ENCODE data around the gene HES4.
"Not testable (repeated sequence)": the region's sequence is repeated elsewhere in the genome, so short reads cannot be mapped to it uniquely, and the experiment has no call there.

Gene HES4

DNA sequence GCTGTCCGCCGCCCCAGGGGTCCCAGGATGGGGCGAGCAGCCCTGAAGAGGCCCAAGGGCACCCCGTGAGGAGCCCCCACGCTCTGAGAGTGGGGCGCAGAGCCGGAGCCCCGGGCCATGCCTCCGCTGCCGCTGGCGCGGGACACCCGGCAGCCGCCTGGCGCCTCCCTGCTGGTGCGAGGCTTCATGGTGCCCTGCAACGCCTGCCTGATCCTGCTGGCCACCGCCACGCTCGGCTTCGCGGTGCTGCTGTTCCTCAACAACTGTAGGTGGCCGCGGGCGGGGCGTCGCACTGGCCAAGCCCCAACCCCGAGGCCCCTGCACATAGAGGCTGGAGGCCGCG is 34.5 kb upstream of the HES4 start:
- Histone ChIP-seq H3K4me3 (ENCODE audit: low read depth in 1 of 5, low read length in 5 of 5) (peak overlapping the region in 1 of 5 donors; percentile 42), H3K4me1 (ENCODE audit: control insufficient read depth in 5 of 5, insufficient read depth in 5 of 5, low read length in 5 of 5) (peaks cover 0 to 20% (median 14%) of the 10 kb centered on the region in 5 donors), H3K9me3 (ENCODE audit: control insufficient read depth in 5 of 5, low read length in 5 of 5) (no peaks in the 10 kb centered on the region), H3K36me3 (ENCODE audit: control insufficient read depth in 5 of 5, insufficient read depth in 5 of 5, low read length in 5 of 5) (peaks cover 0 to 2% (median 0%) of the 10 kb centered on the region in 5 donors), H3K27me3 (ENCODE audit: control insufficient read depth in 5 of 5, insufficient read depth in 4 of 5, low read length in 5 of 5) (peaks cover 19 to 68% (median 51%) of the 10 kb centered on the region in 5 donors), H3K9ac (ENCODE audit: low read length in 5 of 5) (no peak overlapping the region), H3K27ac (ENCODE audit: low read depth, low read length) (no peak overlapping the region)

DNA sequence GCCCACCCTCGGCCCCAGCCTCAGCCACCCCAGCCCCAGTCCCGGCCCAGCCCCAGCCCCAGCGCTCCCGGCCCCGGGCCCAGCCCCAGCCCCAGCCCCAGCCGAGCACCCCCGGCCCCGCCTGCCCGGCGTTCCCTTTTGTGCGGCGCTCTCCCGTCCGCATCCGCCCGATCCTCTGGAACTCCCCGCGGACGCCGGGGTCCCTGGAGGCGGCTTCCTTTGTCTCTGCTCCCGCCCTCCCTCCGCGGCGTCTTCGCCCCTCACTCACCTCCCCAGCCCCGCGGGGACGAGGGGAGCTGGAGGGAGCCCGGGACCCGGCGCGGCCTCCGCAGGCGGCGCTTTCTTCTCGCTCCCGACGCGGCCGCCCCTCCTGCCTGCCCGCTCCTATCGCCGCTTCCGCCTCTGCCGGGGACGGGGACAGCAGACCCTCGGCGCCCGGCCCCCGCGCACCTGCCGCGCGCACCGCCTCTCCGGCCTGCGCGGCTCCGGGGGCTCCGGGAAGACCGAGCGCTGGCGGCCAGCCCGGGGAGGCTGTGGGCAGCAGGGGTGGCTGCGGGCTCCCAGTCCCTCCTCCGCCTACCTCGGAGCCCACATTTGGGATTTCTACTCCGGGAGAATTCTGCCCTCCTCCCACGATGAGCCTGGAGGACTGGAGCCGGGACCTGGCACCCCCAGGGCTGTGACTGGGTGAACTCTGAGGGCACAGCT is 34.0 kb upstream of the HES4 start:
- Histone ChIP-seq H3K4me1 (ENCODE audit: control insufficient read depth in 5 of 5, insufficient read depth in 5 of 5, low read length in 5 of 5) (peaks cover 0 to 19% (median 14%) of the 10 kb centered on the region in 5 donors), H3K9ac (ENCODE audit: low read length in 5 of 5) (no peak overlapping the region), H3K36me3 (ENCODE audit: control insufficient read depth in 5 of 5, insufficient read depth in 5 of 5, low read length in 5 of 5) (peaks cover 0 to 2% (median 0%) of the 10 kb centered on the region in 5 donors), H3K27me3 (ENCODE audit: control insufficient read depth in 5 of 5, insufficient read depth in 4 of 5, low read length in 5 of 5) (peaks cover 14 to 63% (median 47%) of the 10 kb centered on the region in 5 donors), H3K4me3 (ENCODE audit: low read depth in 1 of 5, low read length in 5 of 5) (peak overlapping the region in 1 of 5 donors; percentile 42), H3K9me3 (ENCODE audit: control insufficient read depth in 5 of 5, low read length in 5 of 5) (no peaks in the 10 kb centered on the region), H3K27ac (ENCODE audit: low read depth, low read length) (no peak overlapping the region)

DNA sequence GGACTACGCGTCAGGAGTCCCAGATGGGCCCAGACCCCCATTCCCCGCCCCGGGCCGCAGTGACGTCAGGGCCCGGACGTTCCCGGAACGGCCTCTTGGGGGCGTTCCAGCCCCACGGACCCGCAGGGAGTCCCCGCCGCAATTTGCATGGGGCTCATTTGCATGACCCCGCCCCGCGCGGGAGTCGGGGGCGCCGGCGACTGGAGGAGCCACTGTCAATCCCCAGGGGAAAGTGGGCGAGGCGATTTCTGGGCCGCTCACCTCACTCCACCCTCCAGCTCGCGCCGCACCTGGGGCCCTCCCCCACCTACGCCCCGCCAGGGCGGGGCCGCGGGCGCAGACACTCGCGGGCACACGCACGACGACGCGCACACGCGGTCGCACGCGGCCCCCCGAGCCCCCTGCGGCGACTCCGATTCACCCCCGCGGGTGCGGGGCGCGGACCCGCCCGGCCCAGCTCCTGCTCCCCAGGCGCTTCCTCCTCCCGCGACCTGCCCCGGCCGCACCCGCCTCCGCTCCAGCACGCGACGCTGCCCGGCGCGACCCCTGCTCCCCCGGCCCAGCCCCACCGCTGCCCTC is 33.2 kb upstream of the HES4 start:
- Histone ChIP-seq H3K9me3 (ENCODE audit: control insufficient read depth in 5 of 5, low read length in 5 of 5) (no peaks in the 10 kb centered on the region), H3K36me3 (ENCODE audit: control insufficient read depth in 5 of 5, insufficient read depth in 5 of 5, low read length in 5 of 5) (peaks cover 0 to 2% (median 0%) of the 10 kb centered on the region in 5 donors), H3K27ac (ENCODE audit: low read depth, low read length) (no peak overlapping the region), H3K27me3 (ENCODE audit: control insufficient read depth in 5 of 5, insufficient read depth in 4 of 5, low read length in 5 of 5) (peaks cover 14 to 55% (median 39%) of the 10 kb centered on the region in 5 donors), H3K4me1 (ENCODE audit: control insufficient read depth in 5 of 5, insufficient read depth in 5 of 5, low read length in 5 of 5) (peaks cover 0 to 19% (median 14%) of the 10 kb centered on the region in 5 donors), H3K4me3 (ENCODE audit: low read depth in 1 of 5, low read length in 5 of 5) (peak overlapping the region in 3 of 5 donors; percentile 47 to 60 (median 48)), H3K9ac (ENCODE audit: low read length in 5 of 5) (no peak overlapping the region)

DNA sequence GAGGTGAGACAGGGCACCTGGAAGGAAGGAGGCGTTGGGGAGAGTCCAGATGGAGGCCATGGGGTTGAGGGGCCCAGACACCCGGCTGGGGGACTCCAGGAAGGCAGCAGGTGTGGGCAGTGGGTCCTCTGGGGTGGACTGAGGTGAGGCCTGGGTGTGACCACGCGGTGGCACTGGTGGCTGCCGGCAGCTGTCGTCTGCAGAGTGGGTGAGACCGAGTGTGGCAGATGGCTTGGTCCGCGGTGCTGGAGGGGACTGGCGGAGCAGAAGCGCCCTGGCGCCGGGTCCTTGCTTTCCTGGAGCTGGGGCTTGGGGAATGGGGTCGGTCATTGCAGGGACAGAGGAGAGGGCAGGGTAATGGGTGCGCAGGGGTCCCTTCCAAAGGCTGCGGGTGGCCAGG is 32.5 kb upstream of the HES4 start:
- no peak overlapping the region for H3K9ac ChIP-seq (ENCODE audit: low read length in 5 of 5)
- H3K27ac ChIP-seq (ENCODE audit: low read depth, low read length) = no peak overlapping the region
- H3K27me3 ChIP-seq (ENCODE audit: control insufficient read depth in 5 of 5, insufficient read depth in 4 of 5, low read length in 5 of 5) = peaks cover 14 to 50% (median 35%) of the 10 kb centered on the region in 5 donors

DNA sequence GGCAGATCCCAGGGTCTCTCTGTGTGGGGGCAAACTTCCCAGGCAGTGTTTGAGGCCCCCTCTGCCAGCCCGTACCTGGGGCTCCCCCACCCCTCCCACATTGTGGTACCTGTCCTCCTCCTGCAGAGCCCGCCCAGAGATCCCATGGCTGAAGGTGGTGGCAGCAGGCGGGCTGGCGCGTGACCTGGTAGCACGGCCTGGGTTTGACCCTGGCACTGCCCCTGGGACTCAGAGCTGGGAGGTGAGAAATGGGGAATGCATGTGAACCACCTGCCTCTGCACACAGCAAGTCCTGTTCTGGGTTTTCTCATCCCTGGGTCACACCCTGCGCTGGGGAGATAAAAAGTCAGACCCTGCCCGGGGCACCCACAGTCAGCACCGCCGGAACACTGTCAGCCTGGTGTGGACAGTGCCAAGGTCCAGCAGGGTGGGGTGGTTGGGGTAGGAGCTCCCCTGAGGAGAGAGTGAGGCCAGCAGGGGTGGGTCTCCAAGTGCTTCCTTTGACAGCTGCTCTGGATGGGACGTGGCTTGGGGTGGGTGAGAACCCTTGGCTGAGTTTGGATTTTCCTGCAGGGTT is 31.9 kb upstream of the HES4 start:
- H3K9ac ChIP-seq (ENCODE audit: low read length in 5 of 5) = no peak overlapping the region
- H3K9me3 ChIP-seq (ENCODE audit: control insufficient read depth in 5 of 5, low read length in 5 of 5) = no peaks in the 10 kb centered on the region
- H3K27me3 ChIP-seq (ENCODE audit: control insufficient read depth in 5 of 5, insufficient read depth in 4 of 5, low read length in 5 of 5) = peaks cover 14 to 49% (median 29%) of the 10 kb centered on the region in 5 donors
- no peak overlapping the region for H3K27ac ChIP-seq (ENCODE audit: low read depth, low read length)
- no peak overlapping the region for H3K4me3 ChIP-seq (ENCODE audit: low read depth in 1 of 5, low read length in 5 of 5)
- peaks cover 0 to 19% (median 14%) of the 10 kb centered on the region in 5 donors for H3K4me1 ChIP-seq (ENCODE audit: control insufficient read depth in 5 of 5, insufficient read depth in 5 of 5, low read length in 5 of 5)
- peaks cover 0 to 2% (median 0%) of the 10 kb centered on the region in 5 donors for H3K36me3 ChIP-seq (ENCODE audit: control insufficient read depth in 5 of 5, insufficient read depth in 5 of 5, low read length in 5 of 5)

More for the DNA sequence above, 32.5 kb upstream of the HES4 start:
- H3K4me1 ChIP-seq (ENCODE audit: control insufficient read depth in 5 of 5, insufficient read depth in 5 of 5, low read length in 5 of 5) = peaks cover 0 to 19% (median 14%) of the 10 kb centered on the region in 5 donors
- peaks cover 0 to 2% (median 0%) of the 10 kb centered on the region in 5 donors for H3K36me3 ChIP-seq (ENCODE audit: control insufficient read depth in 5 of 5, insufficient read depth in 5 of 5, low read length in 5 of 5)
- no peaks in the 10 kb centered on the region for H3K9me3 ChIP-seq (ENCODE audit: control insufficient read depth in 5 of 5, low read length in 5 of 5)
- peak overlapping the region in 2 of 5 donors; percentile 48 to 60 for H3K4me3 ChIP-seq (ENCODE audit: low read depth in 1 of 5, low read length in 5 of 5)

DNA sequence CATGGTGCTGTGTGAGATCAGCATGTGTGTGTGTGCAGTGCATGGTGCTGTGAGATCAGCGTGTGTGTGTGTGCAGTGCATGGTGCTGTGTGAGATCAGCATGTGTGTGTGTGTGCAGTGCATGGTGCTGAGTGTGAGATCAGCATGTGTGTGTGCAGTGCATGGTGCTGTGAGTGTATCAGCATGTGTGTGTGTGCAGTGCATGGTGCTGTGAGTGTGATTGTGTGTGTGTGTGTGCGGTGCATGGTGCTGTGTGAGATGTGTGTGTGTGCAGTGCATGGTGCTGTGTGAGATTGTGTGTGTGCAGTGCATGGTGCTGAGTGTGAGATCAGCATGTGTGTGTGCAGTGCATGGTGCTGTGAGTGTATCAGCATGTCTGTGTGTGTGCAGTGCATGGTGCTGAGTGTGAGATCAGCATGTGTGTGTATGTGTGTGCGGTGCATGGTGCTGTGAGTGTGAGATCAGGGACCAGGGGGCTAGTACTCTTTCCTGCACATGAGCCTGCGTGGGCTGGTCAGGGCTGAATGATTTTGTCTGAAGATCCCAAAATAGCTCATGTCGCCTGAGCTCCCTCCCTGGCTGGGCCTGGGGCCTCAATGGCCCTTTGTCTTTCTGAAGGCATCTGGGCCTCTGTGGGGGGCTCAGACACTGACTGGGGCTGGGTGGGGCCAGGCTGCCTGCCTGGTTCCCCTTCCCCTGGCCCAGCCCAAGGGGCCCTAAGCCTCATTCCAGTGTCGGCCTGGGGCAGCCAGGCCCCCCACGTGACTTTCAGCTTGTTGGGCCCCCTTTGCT is 31.2 kb upstream of the HES4 start:
- not testable (repeated sequence) for H3K9me3 ChIP-seq (ENCODE audit: control insufficient read depth in 5 of 5, low read length in 5 of 5); H3K36me3 ChIP-seq (ENCODE audit: control insufficient read depth in 5 of 5, insufficient read depth in 5 of 5, low read length in 5 of 5); H3K9ac ChIP-seq (ENCODE audit: low read length in 5 of 5); H3K27ac ChIP-seq (ENCODE audit: low read depth, low read length); H3K4me3 ChIP-seq (ENCODE audit: low read depth in 1 of 5, low read length in 5 of 5)
- Histone ChIP-seq H3K27me3 (ENCODE audit: control insufficient read depth in 5 of 5, insufficient read depth in 4 of 5, low read length in 5 of 5) (peaks cover 14 to 46% (median 27%) of the 10 kb centered on the region in 5 donors), H3K4me1 (ENCODE audit: control insufficient read depth in 5 of 5, insufficient read depth in 5 of 5, low read length in 5 of 5) (peaks cover 0 to 19% (median 14%) of the 10 kb centered on the region in 5 donors)

DNA sequence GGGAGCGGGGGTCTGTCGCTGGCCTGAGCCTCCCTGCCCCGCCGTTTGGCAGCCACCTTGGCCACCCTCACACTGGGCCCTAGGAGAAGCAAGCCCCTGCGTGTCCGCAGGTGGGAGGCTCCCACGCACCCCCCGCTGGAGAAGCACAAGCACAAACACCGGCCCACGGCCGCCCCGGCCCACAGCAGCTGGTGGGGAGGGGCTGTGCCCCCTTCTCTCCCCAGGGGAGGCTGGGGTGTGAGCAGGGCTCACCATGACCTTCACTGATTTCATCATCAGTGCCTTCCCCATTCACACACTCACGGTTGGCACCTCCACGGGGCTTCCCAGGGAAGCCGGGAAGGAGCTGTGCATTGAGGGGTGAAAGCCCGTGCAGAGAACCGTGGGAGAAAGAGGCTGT is 27.9 kb upstream of the HES4 start:
- H3K9ac ChIP-seq (ENCODE audit: low read length in 5 of 5) = no peak overlapping the region
- H3K36me3 ChIP-seq (ENCODE audit: control insufficient read depth in 5 of 5, insufficient read depth in 5 of 5, low read length in 5 of 5) = peaks cover 0 to 2% (median 0%) of the 10 kb centered on the region in 5 donors
- H3K27me3 ChIP-seq (ENCODE audit: control insufficient read depth in 5 of 5, insufficient read depth in 4 of 5, low read length in 5 of 5) = peaks cover 14 to 37% (median 24%) of the 10 kb centered on the region in 5 donors
- H3K27ac ChIP-seq (ENCODE audit: low read depth, low read length) = no peak overlapping the region
- no peak overlapping the region for H3K4me3 ChIP-seq (ENCODE audit: low read depth in 1 of 5, low read length in 5 of 5)
- peaks cover 0 to 17% (median 5%) of the 10 kb centered on the region in 5 donors for H3K4me1 ChIP-seq (ENCODE audit: control insufficient read depth in 5 of 5, insufficient read depth in 5 of 5, low read length in 5 of 5)
- no peaks in the 10 kb centered on the region for H3K9me3 ChIP-seq (ENCODE audit: control insufficient read depth in 5 of 5, low read length in 5 of 5)

DNA sequence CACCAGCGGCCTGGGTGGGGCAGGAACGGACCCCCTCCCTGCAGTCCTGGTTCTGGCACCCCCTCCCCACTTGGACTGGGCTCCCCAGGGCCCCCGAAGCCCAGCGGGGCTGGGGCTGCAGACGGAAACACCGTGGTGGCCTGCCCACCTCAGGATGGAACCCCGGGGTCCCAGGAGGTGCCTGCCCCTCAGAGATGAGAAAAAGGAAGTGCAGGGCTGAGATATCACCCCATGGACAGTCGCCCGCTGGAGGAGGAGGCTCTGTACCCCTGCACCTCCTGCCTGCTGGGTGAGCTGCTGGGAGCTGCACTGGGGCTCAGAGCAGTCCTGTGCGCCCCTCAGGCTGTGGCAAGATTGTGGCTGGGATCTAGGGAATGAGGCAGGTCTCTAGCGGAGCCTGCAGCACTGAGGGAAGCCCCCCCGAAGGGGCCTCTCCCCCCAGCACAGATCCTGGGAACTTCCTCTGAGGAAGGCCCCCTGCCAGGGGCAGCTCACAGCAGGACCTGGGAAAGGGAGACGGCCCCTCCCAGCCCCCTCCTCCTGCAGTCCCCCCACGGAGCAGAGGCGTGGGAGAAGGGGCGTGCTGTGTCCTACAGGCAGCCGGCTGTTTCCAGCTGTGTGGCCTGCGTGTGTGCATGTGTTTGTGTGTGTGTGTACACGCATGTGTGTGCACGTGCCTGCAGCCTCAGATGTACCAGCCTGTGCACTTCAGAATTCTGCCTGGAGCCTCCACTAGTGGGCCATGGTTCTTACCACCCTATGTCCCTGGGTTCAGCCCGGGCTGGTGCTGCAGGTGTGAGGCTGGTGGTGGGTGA is 26.9 kb upstream of the HES4 start:
- Histone ChIP-seq H3K9me3 (ENCODE audit: control insufficient read depth in 5 of 5, low read length in 5 of 5) (no peaks in the 10 kb centered on the region), H3K27ac (ENCODE audit: low read depth, low read length) (no peak overlapping the region), H3K27me3 (ENCODE audit: control insufficient read depth in 5 of 5, insufficient read depth in 4 of 5, low read length in 5 of 5) (peaks cover 8 to 27% (median 15%) of the 10 kb centered on the region in 5 donors), H3K4me1 (ENCODE audit: control insufficient read depth in 5 of 5, insufficient read depth in 5 of 5, low read length in 5 of 5) (peaks cover 0 to 9% (median 0%) of the 10 kb centered on the region in 5 donors), H3K36me3 (ENCODE audit: control insufficient read depth in 5 of 5, insufficient read depth in 5 of 5, low read length in 5 of 5) (peaks cover 0 to 2% (median 0%) of the 10 kb centered on the region in 5 donors), H3K4me3 (ENCODE audit: low read depth in 1 of 5, low read length in 5 of 5) (no peak overlapping the region), H3K9ac (ENCODE audit: low read length in 5 of 5) (no peak overlapping the region)

DNA sequence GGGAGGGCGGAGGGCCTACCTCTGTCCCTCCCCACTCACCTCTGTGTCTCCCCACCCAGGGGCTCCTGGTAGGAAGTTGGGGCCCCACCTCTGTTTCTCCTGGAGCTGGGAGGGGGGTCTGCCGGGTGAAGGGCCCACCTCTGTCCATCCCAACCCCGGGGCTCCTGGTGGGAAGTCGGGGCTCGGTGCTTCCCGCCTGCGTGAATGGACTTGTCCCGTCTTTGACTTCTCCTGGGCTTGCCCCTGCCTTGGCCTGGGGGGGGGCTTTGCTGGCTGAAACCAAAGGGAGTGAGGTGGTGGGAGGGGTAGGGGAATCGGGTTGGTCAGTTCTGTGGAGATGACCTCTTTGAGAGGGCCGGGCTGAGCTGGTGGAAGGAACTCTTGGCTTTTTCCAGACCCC is 25.8 kb upstream of the HES4 start:
- Histone ChIP-seq H3K4me3 (ENCODE audit: low read depth in 1 of 5, low read length in 5 of 5) (no peak overlapping the region), H3K4me1 (ENCODE audit: control insufficient read depth in 5 of 5, insufficient read depth in 5 of 5, low read length in 5 of 5) (peaks cover 0 to 18% (median 8%) of the 10 kb centered on the region in 5 donors), H3K27ac (ENCODE audit: low read depth, low read length) (no peak overlapping the region), H3K9me3 (ENCODE audit: control insufficient read depth in 5 of 5, low read length in 5 of 5) (no peaks in the 10 kb centered on the region), H3K27me3 (ENCODE audit: control insufficient read depth in 5 of 5, insufficient read depth in 4 of 5, low read length in 5 of 5) (peaks cover 4 to 20% (median 12%) of the 10 kb centered on the region in 5 donors), H3K36me3 (ENCODE audit: control insufficient read depth in 5 of 5, insufficient read depth in 5 of 5, low read length in 5 of 5) (no peaks in the 10 kb centered on the region), H3K9ac (ENCODE audit: low read length in 5 of 5) (no peak overlapping the region)

Measured in subcutaneous abdominal adipose tissue (tissue), 5 donors.